Mammary epithelial cell (primary cell): Measurements from ENCODE around the gene CNOT6L.

Experiments used
- CTCF ChIP-seq, 2 donors: IDR thresholded peaks in 1 of 2; conservative IDR thresholded peaks in 1 of 2; 2 replicates each; pipeline ENCODE4 v1.5.1; 2011 to 2012; ENCODE audit warnings: inconsistent platforms in 2 of 2, low read length in 2 of 2, mild to moderate bottlenecking in 2 of 2, control low read depth in 1 of 2, low read depth in 1 of 2; ENCODE audit not compliant: insufficient read depth in 1 of 2; ENCODE audit errors: extremely low read depth in 1 of 2
- EZH2 ChIP-seq: IDR thresholded peaks from 2 replicates; pipeline ENCODE4 v1.6.1; 2012; ENCODE audit warnings: low read length, inconsistent platforms, borderline replicate concordance

DNA sequence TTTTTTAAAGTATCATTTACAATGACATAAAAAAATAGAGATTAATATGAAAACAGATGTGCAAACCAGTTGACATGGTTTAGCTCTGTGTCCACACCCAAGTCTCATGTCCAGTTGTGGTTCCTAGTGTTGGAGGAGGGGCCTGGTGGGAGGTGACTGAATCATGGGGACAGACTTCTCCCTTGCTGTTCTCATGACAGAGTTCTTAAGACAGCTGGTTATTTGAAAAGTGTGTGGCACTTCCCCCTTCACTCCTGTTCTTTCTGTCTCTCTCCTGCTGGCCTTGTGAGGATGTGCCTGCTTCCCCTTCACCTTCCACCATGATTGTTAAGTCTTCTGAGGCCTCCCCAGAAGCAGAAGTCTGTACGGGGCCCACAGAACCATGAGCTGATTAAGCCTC is 23.8 kb downstream of the CNOT6L start:
- TF ChIP-seq CTCF (conservative IDR thresholded peaks at IDR 0.05 in 1 of 2, IDR thresholded peaks at IDR 0.05 in 1 of 2; ENCODE audit: extremely low read depth in 1 of 2, insufficient read depth in 1 of 2, low read depth in 1 of 2, low read length in 2 of 2): no peak
- TF ChIP-seq EZH2: no peak
